HepG2 (cell line): Measurements from ENCODE around the gene CDT1. TPM values are rescaled to one million over a fixed set of nuclear protein-coding genes. Genes with fewer than 3 reads are reported as not detected.

ENCODE experiments used
- ATAC-seq: fragments of 200-7000 bp; cut with Tn5 transposase; 3 replicates; pipeline ENCODE4 v1.9.1; 2020; ENCODE audit warnings: mild to moderate bottlenecking, moderate library complexity
- BruUV-seq: library from RNA; stranded (reverse); fragments of 400-500 nt; replicated peaks from 2 replicates; lab custom pipeline; 2021; lab: Mats Ljungman, UMichigan
- CTCF ChIA-PET: fragments of 300-600 bp; formaldehyde crosslinking; extraction: SDS; loops from one replicate; lab custom pipeline; 2021; ENCODE audit warnings: low total read pairs, inconsistent platforms, low intra/inter-chr PET ratio; lab: Yijun Ruan, JAX
- POLR2A ChIA-PET: fragments of 350-600 bp; sonication (Branson Sonifier 250); formaldehyde crosslinking; loops from one replicate; lab custom pipeline; 2020; ENCODE audit warnings: antibody characterized with exemption, inconsistent platforms; lab: Yijun Ruan, JAX
- DNase-seq: peaks from one replicate; pipeline ENCODE4 v3.0.0-alpha.2; 2015; ENCODE audit warnings: low spot score
- FAIRE-seq: peaks from 3 replicates; lab custom pipeline; 2011; peaks lifted over from hg19 to GRCh38; lab: Jason Lieb, UNC
- H2AFZ ChIP-seq: one replicate; pipeline ENCODE4 v1.6.1; 2011; ENCODE audit warnings: low read length, inconsistent platforms
- H3K27ac ChIP-seq: fragments of 300-600 bp; 3 replicates; pipeline ENCODE4 v1.8.0; 2011; ENCODE audit warnings: mixed run types, mild to moderate bottlenecking, mixed read lengths, low read length, inconsistent platforms; ENCODE audit not compliant: insufficient read depth; ENCODE audit errors: extremely low read length
- H3K27me3 ChIP-seq, 2 experiments: fragments of 200-600 bp in 1 of 2; 2 replicates in 1 of 2; 3 replicates in 1 of 2; pipeline versions ENCODE4 v1.6.0 to v1.8.0; 2011; ENCODE audit warnings: low read length in 2 of 2, mild to moderate bottlenecking in 2 of 2, moderate library complexity in 2 of 2, inconsistent platforms in 1 of 2; ENCODE audit not compliant: insufficient read depth in 2 of 2, control insufficient read depth in 1 of 2
- H3K36me3 ChIP-seq, 2 experiments: fragments of 200-600 bp in 1 of 2; replicated peaks in 1 of 2; 2 replicates in 1 of 2; 3 replicates in 1 of 2; pipeline versions ENCODE4 v1.5.1 to v1.8.0; 2011; ENCODE audit warnings: low read length in 2 of 2, inconsistent platforms in 1 of 2; ENCODE audit not compliant: insufficient read depth in 2 of 2, control insufficient read depth in 1 of 2
- H3K4me1 ChIP-seq: 2 replicates; pipeline ENCODE4 v1.5.1; 2012; ENCODE audit warnings: low read length, inconsistent platforms; ENCODE audit not compliant: insufficient read depth
- H3K4me2 ChIP-seq: 2 replicates; pipeline ENCODE4 v1.6.0; 2011; ENCODE audit warnings: low read depth, low read length, inconsistent platforms
- H3K4me3 ChIP-seq, 3 experiments: fragments of 200-600 bp in 1 of 3; sonication (generic), shearing (Covaris generic) in 1 of 3; replicated peaks in 1 of 3; 2 replicates each; pipeline ENCODE4 v1.5.1; 2011 to 2016; ENCODE audit warnings: low read length in 3 of 3, inconsistent platforms in 2 of 3, low read depth in 2 of 3, mild to moderate bottlenecking in 2 of 3, control low read depth in 1 of 3, mixed read lengths in 1 of 3; ENCODE audit not compliant: insufficient read depth in 1 of 3
- H3K79me2 ChIP-seq: one replicate; pipeline ENCODE4 v1.6.1; 2011; ENCODE audit warnings: low read length, inconsistent platforms; ENCODE audit not compliant: insufficient read depth
- H3K9ac ChIP-seq: 2 replicates; pipeline ENCODE4 v1.6.0; 2011; ENCODE audit warnings: mild to moderate bottlenecking, low read depth, low read length, inconsistent platforms; ENCODE audit not compliant: insufficient read depth
- H3K9me3 ChIP-seq: 2 replicates; pipeline ENCODE4 v1.5.1; 2012; ENCODE audit warnings: mild to moderate bottlenecking, low read length
- H4K20me1 ChIP-seq: 2 replicates; pipeline ENCODE4 v1.6.0; 2011; ENCODE audit warnings: inconsistent platforms, mild to moderate bottlenecking, low read length, moderate library complexity; ENCODE audit not compliant: insufficient read depth
- ETV5 ChIP-seq: IDR thresholded peaks from 2 replicates; pipeline ENCODE4 v1.6.1; 2018; ENCODE audit warnings: missing biosample characterization, missing genetic modification reagents, inconsistent platforms, borderline replicate concordance
- HDAC2 ChIP-seq: sonication (generic); formaldehyde crosslinking; IDR thresholded peaks from 2 replicates; pipeline ENCODE4 v1.4.0; 2020; ENCODE audit warnings: missing genetic modification reagents
- HNF1A ChIP-seq, 2 experiments: sonication (generic) in 1 of 2; formaldehyde crosslinking in 1 of 2; IDR thresholded peaks; 2 replicates each; pipeline versions ENCODE4 v1.4.0 to v1.6.1; 2016 to 2020; ENCODE audit warnings: borderline replicate concordance in 1 of 2, low read depth in 1 of 2, mild to moderate bottlenecking in 1 of 2, missing genetic modification reagents in 1 of 2
- KDM1A ChIP-seq: IDR thresholded peaks from 2 replicates; pipeline ENCODE4 v1.6.1; 2016; ENCODE audit warnings: missing compliant biosample characterization
- MXD3 ChIP-seq: IDR thresholded peaks from 2 replicates; pipeline ENCODE4 v1.6.1; 2016; ENCODE audit warnings: mild to moderate bottlenecking, missing biosample characterization, missing genetic modification reagents
- PCBP2 ChIP-seq: fragments of 200-400 bp; formaldehyde crosslinking; optimal IDR thresholded peaks from 2 replicates; pipeline ENCODE3; 2018; ENCODE audit warnings: low read length, low read depth; ENCODE audit not compliant: poor library complexity, severe bottlenecking
- PRPF4 ChIP-seq: fragments of 200-400 bp; formaldehyde crosslinking; IDR thresholded peaks from 2 replicates; pipeline ENCODE4 v1.6.1; 2016; ENCODE audit warnings: low read length, low read depth; ENCODE audit not compliant: poor library complexity, severe bottlenecking
- PTBP1 ChIP-seq: fragments of 200-400 bp; formaldehyde crosslinking; IDR thresholded peaks from 2 replicates; pipeline ENCODE4 v1.6.1; 2018; ENCODE audit warnings: low read length, low read depth; ENCODE audit not compliant: poor library complexity, severe bottlenecking
- TBP ChIP-seq: sonication (generic); formaldehyde crosslinking; IDR thresholded peaks from 2 replicates; pipeline ENCODE4 v1.5.0; 2020; ENCODE audit warnings: missing genetic modification reagents
- ZFX ChIP-seq: sonication (generic); formaldehyde crosslinking; IDR thresholded peaks from 2 replicates; pipeline ENCODE4 v1.4.0; 2020; ENCODE audit warnings: mild to moderate bottlenecking, low read depth, missing genetic modification reagents, moderate library complexity
- ZMYM3 ChIP-seq: sonication (generic); formaldehyde crosslinking; IDR thresholded peaks from 2 replicates; pipeline ENCODE4 v1.5.1; 2020; ENCODE audit warnings: mild to moderate bottlenecking, missing genetic modification reagents
- ZNF431 ChIP-seq: sonication (generic); formaldehyde crosslinking; IDR thresholded peaks from 2 replicates; pipeline ENCODE4 v1.9.0; 2022; ENCODE audit warnings: missing genetic modification reagents, low read depth, mild to moderate bottlenecking, borderline replicate concordance
- ZNF432 ChIP-seq: sonication (generic); formaldehyde crosslinking; IDR thresholded peaks from 2 replicates; pipeline ENCODE4 v1.5.0; 2020; ENCODE audit warnings: missing genetic modification reagents, mild to moderate bottlenecking, borderline replicate concordance
- ZSCAN29 ChIP-seq: sonication (generic); formaldehyde crosslinking; conservative IDR thresholded peaks from 2 replicates; pipeline ENCODE4 v1.4.0; 2020; ENCODE audit warnings: mild to moderate bottlenecking, missing genetic modification reagents
- WGBS: methylation state at CpG from one replicate; pipeline ENCODE4 v1.1.6; 2017; ENCODE audit warnings: low lambda C conversion rate; 5-methylcytosine and 5-hydroxymethylcytosine counted together
- in situ Hi-C: cut with HindIII; loops from 2 replicates; pipeline ENCODE4 v1.10.0; 2017; ENCODE audit warnings: low pct_unique_long_range_greater_than_20kb; ENCODE audit not compliant: extremely low pct_ligation_motif_present
- intact Hi-C: fragments of 100-400 bp; cut with micrococcal nuclease; formaldehyde crosslinking; loops from one replicate; pipeline ENCODE4 v1.10.0; 2022; ENCODE audit not compliant: unreplicated experiment
- polyA plus RNA-seq, 8 experiments: library from polyadenylated mRNA; depleted of rRNA in 3 of 8; stranded (reverse) in 7 of 8; unstranded in 1 of 8; fragments of >200 nt; fragmentation: Illumina TruSeq in 4 of 8; extraction: Trizol in 4 of 8; gene quantifications; 2 replicates each; pipeline versions ENCODE4 v1.2.1 to v1.2.3, GENCODE V29; 2011 to 2016; ENCODE audit warnings: low read depth in 4 of 8, missing spikeins in 1 of 8, mixed read lengths in 1 of 8; ENCODE audit not compliant: insufficient read depth in 1 of 8
- total RNA-seq, 5 experiments: library from RNA; depleted of rRNA; stranded (reverse); fragments of >200 nt; fragmentation: Illumina TruSeq; extraction: Trizol; gene quantifications; 2 replicates each; pipeline ENCODE4 v1.2.3, GENCODE V29; 2016; ENCODE audit warnings: low read depth in 1 of 5

The CDT1 gene
- total and polyA plus RNA-seq, 2 of the 13 experiments (the other 11 are each of a cell fraction or from before 2014, with no cell fraction given) = 23.1 to 23.8 TPM

- Histone ChIP-seq H3K4me1 (peaks cover 69% of the 10 kb centered on the region), H3K27ac (no peak overlapping the region), H3K9me3 (no peaks in the 10 kb centered on the region), H3K27me3 (no peaks in the 10 kb centered on the region), H3K9ac (0 out of 2 replicates have a peak overlapping the region, but pooled peaks have one; percentile 53), H4K20me1 (peaks cover 28% of the 10 kb centered on the region), H3K4me3 (no peak overlapping the region), H3K79me2 (peaks cover 20% of the 10 kb centered on the region), H2AFZ (no peak overlapping the region), H3K4me2 (no peak overlapping the region), H3K36me3 (peaks cover 0 to 2% of the 10 kb centered on the region in 2 experiments; a peak in 2 of 5 replicates)
- 89% methylated on average over 6 of the region's 11 CpGs for WGBS
- ChIA-PET POLR2A (interaction anchor here (1.4 to 2.9 kb wide), 3 partner anchors 22 to 97 kb away, joined by 5 to 36 read pairs (median 6); partner anchors contain the start of gene PIEZO1), CTCF (no interaction called here)
- in situ Hi-C loops = no loop called here
- intact Hi-C loops = no loop called here
- ATAC-seq (no peak), DNase-seq (no peak), FAIRE-seq (no peak)
- no TSS peak for BruUV-seq
- TF ChIP-seq PRPF4 (no peak), ZFX (CRISPR knock-in tag) (no peak), PTBP1 (no peak), ZSCAN29 (CRISPR knock-in tag) (no peak), ZMYM3 (CRISPR knock-in tag) (peak; percentile 82), ZNF431 (no peak), ZNF432 (CRISPR knock-in tag) (no peak), TBP (CRISPR knock-in tag) (no peak), ETV5 (no peak), HDAC2 (CRISPR knock-in tag) (0 out of 2 replicates have a peak, but pooled peaks have one; percentile 18), MXD3 (CRISPR knock-in tag) (no peak), KDM1A (CRISPR knock-in tag) (peak; percentile 55; the same call in 1 of the 2 replicates), HNF1A (IDR thresholded peaks at IDR 0.05; ENCODE audit: low read depth) (no peak), HNF1A (CRISPR knock-in tag; IDR thresholded peaks at IDR 0.05; ENCODE audit: borderline replicate concordance) (no peak), PCBP2 (no peak)
Observed at GRCh38 chr16:88761143-88761534, 42.5 kb upstream of the CDT1 start.
